COR-L47 (cell line): ENCODE measurements around the gene BAD.
"Not testable (repeated sequence)": the region's sequence is repeated elsewhere in the genome, so short reads cannot be mapped to it uniquely, and the experiment has no call there.

Experiments used
- DNase-seq: peaks from one replicate; lab custom pipeline; 2025; lab: John Stamatoyannopoulos, UW

Gene BAD

DNA sequence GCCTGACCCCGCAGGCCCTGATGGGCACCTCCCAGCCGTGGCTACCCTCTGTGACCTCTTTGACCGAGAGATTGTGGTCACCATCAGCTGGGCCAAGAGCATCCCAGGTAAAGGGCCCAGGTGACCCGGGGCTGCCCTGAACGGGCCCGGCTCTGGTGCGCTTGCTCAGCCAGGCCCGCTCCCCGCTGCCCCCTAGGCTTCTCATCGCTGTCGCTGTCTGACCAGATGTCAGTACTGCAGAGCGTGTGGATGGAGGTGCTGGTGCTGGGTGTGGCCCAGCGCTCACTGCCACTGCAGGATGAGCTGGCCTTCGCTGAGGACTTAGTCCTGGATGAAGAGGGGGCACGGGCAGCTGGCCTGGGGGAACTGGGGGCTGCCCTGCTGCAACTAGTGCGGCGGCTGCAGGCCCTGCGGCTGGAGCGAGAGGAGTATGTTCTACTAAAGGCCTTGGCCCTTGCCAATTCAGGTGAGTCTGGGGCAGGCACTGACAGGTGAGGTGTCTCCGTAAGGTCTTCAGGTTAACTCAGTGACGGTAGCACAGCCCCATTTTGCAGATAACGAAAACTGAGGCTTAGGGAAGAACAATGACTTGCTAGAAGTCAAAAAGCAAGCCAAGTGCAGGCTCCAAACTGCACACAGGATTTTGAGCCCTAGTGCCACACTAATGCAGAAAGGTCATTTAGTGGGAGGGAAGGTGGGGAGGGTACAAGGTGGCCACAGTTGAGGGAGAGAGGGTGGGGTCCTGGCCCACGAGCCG lies 30.5 kb upstream of the BAD start:
- no peak for DNase-seq

DNA sequence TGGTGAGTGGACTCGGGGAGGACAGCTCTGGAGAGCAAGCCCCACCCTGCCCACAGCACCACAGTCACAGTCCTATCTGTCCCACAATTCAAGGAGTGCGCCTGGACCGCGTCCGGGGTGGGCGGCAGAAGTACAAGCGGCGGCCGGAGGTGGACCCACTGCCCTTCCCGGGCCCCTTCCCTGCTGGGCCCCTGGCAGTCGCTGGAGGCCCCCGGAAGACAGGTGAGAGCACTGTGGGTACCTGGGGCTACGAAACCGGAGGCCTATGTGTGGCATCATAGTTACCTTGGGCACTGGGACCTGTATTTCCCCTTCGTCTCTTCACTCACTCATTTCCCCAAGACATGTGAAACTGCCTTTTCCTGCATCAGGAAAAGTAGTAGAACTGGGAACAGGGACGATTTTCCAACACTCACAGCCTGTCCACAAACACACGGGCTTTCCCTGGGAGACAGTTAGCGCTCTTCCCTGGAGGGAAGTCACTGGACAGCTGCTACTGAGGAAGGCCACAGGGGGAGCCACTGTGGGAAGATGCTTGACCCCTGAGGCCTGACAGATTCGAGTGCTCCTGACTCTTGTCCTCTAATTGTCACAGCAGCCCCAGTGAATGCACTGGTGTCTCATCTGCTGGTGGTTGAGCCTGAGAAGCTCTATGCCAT lies 29.8 kb upstream of the BAD start:
- no peak for DNase-seq

DNA sequence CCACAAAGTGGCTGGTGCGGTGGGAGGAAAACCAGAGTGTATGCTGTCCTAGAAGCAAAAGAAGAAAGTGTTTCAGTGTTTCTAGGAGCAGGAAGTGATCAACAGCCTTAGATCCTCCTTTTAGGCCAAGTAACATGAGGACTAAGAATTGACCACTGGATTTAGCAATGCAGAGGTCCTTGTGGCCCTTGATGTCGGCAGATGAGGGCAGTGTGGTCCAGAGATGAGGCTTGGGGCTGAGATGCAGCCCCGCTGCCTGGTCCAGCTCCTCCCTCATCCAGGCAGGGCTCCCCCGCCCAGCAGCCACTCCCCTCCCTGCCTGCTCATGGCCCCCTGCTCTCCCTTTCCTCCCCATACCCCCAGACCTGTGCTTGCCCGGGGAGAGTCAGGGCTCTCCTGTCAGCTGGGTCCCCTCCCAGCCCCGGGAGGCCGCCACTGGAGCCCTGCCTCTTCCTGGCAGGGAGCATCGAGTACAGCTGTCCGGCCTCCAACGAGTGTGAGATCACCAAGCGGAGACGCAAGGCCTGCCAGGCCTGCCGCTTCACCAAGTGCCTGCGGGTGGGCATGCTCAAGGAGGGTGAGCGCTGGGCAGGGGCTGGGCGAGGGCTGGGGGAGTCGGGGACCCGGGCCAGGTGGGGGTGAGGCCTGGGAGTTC lies 29.2 kb upstream of the BAD start:
- DNase-seq = no peak

DNA sequence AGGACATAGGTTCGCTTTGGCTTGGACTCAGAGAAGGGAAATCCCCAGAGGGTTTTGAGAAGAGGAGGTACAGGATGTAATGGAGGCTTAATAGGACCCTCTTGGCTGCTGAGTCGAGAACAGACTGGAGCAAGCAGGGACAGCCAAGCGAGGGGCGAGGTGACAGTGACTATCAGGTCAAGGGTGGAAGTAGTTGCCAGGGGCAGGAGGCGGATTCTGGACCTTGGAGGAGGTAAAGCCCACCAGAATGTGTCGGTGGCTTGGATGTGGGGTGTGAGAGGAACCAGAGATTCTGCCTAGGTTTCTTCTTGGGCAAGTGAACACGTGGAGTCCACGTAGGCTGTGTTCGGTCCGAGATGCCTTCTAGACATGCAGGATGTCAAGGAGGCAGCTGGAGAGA lies 28.5 kb upstream of the BAD start:
- DNase-seq = no peak

DNA sequence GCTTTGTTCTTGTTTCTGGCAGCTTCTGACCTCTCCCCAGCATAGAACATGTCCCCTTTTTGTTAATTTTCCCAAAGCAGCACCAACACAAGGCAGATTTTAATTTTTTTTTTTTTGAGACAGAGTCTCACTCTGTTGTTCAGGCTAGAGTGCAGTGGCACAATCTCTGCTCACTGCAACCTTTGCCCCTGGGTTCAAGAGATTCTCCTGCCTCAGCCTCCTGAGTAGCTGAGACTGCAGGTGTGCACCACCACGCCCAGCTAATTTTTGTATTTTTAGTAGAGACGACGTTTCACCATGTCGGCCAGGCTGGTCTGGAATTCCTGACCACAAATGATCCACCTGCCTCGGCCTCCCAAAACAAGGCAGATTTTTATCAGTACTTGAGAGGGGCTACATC lies 23.3 kb upstream of the BAD start:
- not testable (repeated sequence) for DNase-seq

DNA sequence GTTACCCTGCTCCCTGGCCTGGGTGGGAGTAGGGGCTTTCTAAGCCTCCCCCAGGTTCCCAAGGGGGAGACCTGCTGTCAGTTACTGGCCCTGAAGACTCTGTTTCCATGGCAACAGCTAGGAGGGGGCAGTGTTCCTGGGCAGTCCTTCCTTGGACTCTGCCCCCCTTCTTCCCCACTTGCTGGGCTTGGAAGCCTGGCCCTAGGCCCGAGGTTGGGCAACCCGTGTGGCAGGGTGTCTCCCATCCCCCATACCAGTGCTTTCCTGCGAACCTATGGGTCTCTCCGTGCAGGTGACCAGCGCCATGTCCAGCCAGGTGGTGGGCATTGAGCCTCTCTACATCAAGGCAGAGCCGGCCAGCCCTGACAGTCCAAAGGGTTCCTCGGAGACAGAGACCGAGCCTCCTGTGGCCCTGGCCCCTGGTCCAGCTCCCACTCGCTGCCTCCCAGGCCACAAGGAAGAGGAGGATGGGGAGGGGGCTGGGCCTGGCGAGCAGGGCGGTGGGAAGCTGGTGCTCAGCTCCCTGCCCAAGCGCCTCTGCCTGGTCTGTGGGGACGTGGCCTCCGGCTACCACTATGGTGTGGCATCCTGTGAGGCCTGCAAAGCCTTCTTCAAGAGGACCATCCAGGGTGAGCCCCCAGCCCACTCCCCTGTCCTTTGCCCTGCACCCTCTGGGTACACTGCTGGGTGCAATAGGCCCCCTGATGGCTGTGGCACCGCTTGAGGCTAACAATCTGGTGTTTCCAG lies 22.6 kb upstream of the BAD start:
- no peak for DNase-seq

DNA sequence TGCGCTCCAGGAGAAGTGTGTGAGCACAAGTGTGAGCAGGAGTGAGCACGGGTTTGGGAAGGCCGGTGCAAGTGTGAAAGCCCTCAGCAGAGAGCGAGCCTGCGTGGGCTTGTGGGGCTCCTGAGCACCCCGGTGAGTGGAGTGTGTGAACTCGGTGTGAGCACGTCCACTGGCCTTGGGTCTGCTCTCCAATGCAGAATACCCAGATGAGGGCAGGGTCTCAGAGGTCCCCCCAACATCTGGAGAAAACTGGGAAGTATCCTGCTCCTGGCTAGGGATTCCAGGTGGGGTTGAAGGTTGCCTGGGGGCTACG lies 22.1 kb upstream of the BAD start:
- DNase-seq = no peak

DNA sequence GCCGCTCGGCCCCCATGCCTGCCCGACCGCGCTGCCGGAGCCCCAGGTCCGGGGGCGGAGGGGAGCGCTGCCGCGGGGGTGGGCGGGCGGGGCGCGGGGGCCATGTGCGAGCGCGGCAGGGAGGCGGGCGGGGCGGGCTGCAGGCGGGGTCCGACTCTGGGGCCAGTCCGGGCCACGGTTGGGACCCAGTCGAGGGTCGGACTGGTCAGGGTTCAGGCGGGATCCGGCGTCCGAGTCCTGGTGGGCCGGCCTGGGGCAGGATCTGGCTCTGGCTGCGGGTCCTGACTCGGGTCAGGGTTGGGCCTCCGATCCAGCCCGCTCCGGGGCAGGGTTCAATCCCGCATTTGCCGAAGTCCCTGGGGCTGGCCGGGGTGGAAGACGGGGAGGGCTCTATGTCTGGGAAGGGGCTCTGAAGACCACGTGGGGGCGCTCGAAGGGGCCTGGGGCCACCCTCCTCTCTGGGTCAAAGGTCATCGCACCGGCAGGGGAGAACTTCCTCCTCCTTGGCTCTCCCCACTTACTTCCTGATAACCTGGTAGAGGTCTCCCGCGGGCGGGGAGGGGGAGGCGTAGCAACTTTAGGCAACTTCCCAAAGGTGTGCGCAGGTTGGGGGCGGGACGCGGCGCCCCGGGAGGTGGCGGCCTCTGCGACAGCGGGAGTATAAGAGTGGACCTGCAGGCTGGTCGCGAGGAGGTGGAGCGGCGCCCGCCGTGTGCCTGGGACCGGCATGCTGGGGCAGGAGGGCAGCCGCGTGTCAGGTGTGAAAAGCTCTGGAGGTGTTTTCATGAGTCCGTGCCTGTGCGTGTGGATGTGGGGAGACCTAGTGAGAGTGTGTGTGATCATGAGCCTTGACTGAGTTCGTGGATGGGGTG lies 21.5 kb upstream of the BAD start:
- peak; percentile 51 for DNase-seq

DNA sequence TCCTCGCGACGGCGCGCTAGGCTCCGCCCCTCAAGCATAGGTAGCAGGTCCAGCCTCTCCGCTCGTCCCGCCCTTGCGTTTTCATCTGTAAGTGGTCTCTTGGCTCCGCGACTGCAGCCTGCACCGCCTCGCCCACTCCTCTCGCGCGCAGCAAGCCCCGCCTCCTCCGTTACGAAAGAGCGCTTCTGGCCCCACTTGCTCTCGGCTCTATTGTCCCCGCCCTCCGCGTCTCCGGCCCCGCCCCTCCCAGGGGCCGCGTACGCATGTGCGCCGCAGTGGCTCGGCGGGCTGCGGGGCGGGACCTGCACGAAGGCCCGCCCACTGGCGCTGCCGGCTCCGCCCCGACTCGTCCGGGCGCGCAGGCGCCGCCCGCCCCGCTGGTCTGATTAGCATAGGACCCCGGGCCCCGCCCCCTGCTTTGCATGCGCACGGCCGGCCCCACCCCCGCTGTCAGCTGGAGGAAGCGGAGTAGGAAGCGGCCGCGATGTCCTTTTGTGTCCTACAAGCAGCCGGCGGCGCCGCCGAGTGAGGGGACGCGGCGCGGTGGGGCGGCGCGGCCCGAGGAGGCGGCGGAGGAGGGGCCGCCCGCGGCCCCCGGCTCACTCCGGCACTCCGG lies 20.7 kb upstream of the BAD start, which contains the start of gene ESRRA:
ESRRA (plus strand) TSS at position 450 of the 616 bp plus-strand sequence. CDS start 1,656 bp downstream, outside the sequence.
- peak; percentile 100 for DNase-seq

DNA sequence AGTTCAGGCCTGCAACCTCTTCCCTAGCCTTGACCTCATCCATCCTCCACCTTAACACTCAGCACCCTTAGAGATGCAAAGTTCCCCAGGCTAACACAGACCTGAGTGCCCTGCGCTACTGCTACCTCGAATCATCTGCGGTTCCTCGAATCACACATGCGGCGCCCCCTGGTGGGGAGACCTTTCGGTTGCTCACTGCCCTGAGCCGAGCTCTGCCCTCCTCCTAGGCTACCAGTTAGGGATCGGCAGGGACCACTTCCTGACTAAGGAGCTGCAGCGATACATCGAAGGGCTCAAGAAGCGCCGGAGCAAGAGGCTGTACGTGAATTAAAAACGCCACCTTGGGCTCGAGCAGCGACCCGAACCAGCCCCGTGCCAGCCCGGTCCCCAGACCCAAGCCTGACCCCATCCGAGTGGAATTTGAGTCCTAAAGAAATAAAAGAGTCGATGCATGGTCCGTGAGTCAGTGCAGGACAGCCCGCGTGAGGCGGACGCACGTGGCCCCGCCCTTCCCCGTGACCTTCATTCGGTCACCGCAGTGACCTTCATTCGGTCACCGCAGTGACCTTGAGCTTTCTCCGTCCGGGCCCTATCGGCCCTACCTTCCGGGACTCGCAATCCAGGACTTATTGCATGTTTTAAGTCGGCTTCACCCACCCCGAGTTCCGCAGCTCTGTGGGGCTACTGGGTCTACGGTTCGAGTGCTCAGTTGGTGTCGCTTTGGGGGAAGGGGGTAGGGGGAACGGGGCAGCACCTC lies 20.0 kb upstream of the BAD start:
- DNase-seq = peak; percentile 93

DNA sequence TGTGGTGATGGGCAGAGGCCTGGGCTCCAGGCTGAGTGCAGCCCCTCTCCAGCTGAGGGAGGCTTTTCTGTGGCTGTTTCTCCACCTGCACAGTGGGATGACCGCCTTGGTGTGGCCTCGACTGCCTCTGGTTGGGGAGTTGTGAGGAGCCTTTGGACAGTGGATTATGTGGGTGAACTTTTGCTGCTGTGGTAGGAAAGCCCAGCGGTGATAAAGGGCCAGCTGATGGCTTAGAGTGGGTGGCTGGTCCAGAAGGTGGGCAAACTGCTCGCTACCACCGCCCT lies 19.5 kb upstream of the BAD start:
- no peak for DNase-seq

DNA sequence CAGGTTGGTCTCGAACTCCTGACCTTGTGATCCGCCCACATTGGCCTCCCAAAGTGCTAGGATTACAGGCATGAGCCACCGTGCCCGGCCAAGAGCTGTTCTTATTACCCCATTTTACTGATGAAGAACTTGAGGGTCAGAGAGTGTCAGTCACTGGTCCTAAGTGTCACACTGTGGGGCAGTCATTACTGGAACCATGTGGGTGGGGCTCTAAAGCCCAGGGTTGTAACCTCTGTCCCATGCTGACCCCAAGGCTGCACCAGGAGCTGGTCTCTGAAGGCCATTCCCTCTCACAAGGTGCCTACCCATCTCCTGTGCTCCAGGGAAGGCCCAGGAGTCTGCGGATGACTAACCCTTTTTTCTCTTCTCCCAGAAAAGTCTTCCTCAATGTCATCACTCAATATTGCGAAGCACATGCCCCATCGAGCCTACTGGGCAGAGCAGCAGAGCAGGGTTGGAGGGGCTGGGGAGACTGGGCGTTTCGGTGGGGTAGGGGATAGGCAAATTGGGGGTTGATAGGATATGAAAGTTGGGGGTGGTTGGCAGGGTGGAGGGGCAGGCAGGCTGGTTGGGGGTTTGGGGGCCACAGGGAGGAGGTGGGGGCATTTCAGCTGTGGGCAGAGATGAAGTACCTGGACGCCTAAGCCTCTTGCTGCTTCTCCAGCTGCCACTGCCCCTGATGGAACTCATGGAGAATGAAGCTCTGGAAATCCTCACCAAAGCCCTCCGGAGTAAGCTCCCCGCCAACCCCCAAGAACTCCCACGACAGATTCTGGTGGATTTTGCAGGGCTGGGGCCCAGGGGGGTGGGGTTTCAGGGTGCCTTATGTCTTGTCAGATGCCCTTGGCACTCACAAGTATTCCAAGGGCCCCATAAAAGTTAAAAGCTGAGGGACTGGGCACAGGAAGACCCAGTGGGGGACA lies 18.9 kb upstream of the BAD start:
- no peak for DNase-seq

DNA sequence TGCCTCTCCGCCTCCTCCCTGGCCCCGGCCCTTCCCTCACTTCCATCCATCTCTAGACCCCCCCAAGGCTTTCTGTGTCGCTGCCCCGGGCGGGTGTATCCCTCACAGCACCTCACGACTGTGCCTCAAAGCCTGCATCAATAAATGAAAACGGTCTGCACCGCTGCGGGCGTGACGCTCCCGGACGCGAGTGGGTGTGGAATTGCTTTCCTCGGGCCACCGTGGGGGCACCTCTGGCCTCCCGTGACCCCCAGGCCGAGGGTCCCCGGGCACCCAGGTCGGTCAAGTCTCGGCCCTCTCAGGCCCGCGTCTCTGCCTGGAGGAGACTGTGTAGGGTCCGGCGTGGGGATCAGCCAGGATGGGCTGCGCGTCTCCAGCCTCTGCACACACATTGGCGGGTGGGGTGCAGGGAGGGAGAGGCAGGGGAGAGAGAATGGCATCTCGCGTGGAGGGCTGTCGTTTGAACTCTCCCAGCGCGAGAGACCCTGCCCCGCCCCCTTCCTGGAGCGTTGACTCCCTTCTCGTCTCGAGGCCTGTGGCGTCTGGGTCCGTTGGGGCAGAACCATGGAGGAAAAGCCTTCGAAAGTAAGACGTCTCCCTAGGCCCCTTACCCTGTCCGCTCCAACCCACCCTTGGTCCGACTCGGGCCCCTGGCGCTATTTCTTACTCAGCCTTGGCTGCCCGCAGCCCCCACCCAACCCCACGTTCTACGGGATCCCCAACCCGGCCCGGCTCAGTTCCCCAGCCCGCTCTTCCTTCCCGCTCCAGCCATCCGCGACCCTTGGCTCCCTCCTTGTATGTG lies 15.6 kb upstream of the BAD start, which contains the start of gene CATSPERZ:
CATSPERZ (plus strand) TSS at position 512 of the 802 bp plus-strand sequence; CDS start at position 565, 53 bp downstream.
- no peak for DNase-seq

DNA sequence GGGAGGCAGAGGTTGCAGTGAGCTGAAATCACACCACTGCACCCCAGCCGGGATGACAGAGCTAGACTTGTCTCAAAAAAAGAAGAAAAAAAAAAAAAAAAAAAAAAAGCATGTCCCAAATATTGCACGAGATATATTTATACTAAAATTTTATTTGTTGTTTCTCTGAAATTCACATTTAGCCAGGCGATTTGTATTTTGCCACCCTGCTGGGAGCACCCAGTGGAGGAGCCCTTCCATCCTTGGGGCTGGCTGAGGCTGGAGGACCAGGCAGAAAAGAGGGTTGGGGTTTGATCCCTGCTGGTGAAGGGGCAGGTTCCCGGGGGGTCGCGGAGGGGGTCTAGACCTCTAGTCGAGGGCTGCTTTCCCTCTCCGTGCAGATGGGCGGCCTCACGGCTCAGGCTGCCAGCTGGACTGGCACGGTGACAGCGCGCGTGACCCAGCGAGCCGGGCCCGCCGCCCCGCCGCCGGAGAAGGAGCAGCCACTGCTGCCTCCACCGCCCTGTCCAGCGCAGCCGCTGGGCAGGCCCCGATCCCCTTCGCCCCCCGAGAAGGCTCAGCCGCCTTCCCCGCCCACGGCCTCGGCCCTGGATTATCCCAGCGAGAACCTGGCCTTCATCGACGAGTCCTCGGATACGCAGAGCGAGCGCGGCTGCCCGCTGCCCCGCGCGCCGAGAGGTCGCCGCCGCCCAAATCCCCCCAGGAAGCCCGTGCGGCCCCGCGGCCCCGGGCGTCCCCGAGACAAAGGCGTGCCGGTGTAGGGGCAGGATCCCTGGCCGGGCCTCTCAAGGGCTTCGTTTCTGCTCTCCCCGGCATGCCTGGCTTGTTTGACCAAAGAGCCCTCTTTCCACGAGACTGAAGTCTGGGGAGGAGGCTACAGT lies 14.7 kb upstream of the BAD start:
- no peak for DNase-seq

DNA sequence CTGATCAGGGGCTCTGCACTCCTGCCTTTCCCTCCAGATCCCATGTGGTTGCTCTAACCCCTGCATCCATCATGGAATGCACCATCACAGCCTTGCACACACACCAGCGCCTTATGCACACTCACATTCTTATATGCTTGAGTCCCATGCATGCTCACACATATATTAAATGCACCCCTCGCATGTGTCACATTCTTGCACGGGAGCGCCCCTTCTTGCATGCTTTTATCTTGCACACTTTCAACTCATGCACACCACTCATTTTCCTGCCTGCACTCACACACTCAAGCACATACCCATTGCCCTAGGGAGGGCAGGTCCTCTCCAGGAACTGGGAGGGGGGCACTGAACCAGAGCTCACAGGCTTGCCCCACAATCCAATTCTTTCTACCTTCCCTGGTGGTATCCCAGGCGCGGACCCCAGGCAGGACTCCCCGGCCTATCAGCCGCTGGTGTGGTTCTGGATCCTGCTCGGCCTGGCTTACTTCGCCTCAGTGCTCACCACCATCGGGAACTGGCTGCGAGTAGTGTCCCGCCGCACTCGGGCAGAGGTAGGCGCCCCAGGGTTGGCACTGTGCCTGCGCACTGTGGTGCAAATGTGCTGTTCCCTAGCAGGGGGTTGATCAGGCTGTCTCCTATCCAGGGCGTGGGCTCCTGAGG lies 13.4 kb upstream of the BAD start:
- DNase-seq = peak; percentile 77

DNA sequence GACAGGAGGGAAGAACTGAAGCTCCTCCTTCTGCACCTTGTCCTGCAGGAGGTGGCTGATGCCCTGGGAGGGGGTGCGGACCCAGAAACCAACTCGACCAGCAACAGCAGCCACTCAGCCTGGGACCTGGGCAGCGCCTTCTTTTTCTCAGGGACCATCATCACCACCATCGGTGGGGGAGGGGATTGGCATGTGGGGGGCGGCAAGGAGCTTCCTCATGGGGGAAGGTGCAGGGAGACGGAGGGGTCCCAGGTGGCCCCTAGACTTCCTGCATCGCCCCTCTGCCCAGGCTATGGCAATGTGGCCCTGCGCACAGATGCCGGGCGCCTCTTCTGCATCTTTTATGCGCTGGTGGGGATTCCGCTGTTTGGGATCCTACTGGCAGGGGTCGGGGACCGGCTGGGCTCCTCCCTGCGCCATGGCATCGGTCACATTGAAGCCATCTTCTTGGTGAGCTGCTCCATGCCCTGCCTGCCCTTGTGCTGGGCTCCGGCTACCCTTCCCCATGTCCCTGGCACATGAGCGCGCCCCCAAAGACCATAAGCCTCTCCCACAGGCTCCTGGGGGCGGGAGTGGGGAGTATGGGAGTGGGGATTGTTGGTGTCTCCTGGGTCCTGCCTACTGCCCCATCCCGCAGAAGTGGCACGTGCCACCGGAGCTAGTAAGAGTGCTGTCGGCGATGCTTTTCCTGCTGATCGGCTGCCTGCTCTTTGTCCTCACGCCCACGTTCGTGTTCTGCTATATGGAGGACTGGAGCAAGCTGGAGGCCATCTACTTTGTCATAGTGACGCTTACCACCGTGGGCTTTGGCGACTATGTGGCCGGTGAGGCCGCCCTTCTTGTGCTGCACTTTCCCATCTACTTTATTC lies 12.6 kb upstream of the BAD start:
- DNase-seq = no peak
